Aortic smooth muscle cell (primary cell): ENCODE data around the gene SPRR2A. TPM values are rescaled to one million over a fixed set of nuclear protein-coding genes. Genes with fewer than 3 reads are reported as not detected.

Experiments used
- total RNA-seq: library from RNA; depleted of rRNA; stranded (reverse); fragments of >200 nt; gene quantifications from 2 replicates; pipeline ENCODE4 v1.2.3, GENCODE V29; 2014

SPRR2A gene
- total RNA-seq: not detected in 2 replicates

GRCh38 chr1:153057375-153057774, at the start of gene SPRR2A:
SPRR2A (minus strand) TSS chr1:153057512; CDS start chr1:153056735, 777 bp downstream.

GRCh38 chr1:153094426-153094825, 37.1 kb upstream of the SPRR2A start, which contains the start of gene SPRR2E:
SPRR2E (minus strand) TSS chr1:153094526; CDS start chr1:153093751, 775 bp downstream.

GRCh38 chr1:153071511-153071910, 14.2 kb upstream of the SPRR2A start, which contains the start of gene SPRR2B:
SPRR2B (minus strand) TSS chr1:153071611; CDS start chr1:153070839, 772 bp downstream.

GRCh38 chr1:153040950-153041631, 16.2 kb downstream of the SPRR2A start, which contains the start of gene SPRR2D:
SPRR2D (minus strand) TSS chr1:153041120; CDS start chr1:153040346, 774 bp downstream.

GRCh38 chr1:153030895-153031294, 26.4 kb downstream of the SPRR2A start, which contains the start of gene SPRR1B:
SPRR1B (plus strand) TSS chr1:153031203; CDS start chr1:153032346, 1,143 bp downstream.

Other genes starting within 250 kb of the SPRR2A start
- gene LCE1B, start 245.5 kb downstream of the SPRR2A start, total RNA-seq: not detected in 2 replicates
- gene LCE1A, start 230.0 kb downstream of the SPRR2A start, total RNA-seq: not detected in 2 replicates
- gene LCE6A, start 214.7 kb downstream of the SPRR2A start, total RNA-seq: not detected in 2 replicates
- not detected in 2 replicates for gene LCE7A, start 197.5 kb downstream of the SPRR2A start, total RNA-seq
- gene SMCP, start 179.2 kb downstream of the SPRR2A start, total RNA-seq: not detected in 2 replicates
- gene IVL, start 149.0 kb downstream of the SPRR2A start, total RNA-seq: not detected in 2 replicates
- not detected in 2 replicates for gene SPRR5, start 110.3 kb downstream of the SPRR2A start, total RNA-seq
- not detected in 2 replicates for gene SPRR4, start 86.9 kb downstream of the SPRR2A start, total RNA-seq
- gene SPRR1A, start 73.4 kb downstream of the SPRR2A start, total RNA-seq: not detected in 2 replicates
- not detected in 2 replicates for gene SPRR3, start 55.8 kb downstream of the SPRR2A start, total RNA-seq
- gene SPRR1B, start 26.3 kb downstream of the SPRR2A start, total RNA-seq: not detected in 2 replicates
- gene SPRR2D, start 16.4 kb downstream of the SPRR2A start, total RNA-seq: not detected in 2 replicates
- not detected in 2 replicates for gene SPRR2B, start 14.1 kb upstream of the SPRR2A start, total RNA-seq
- not detected in 2 replicates for gene SPRR2E, start 37.0 kb upstream of the SPRR2A start, total RNA-seq
- not detected in 2 replicates for gene SPRR2F, start 56.0 kb upstream of the SPRR2A start, total RNA-seq
- gene SPRR2G, start 93.4 kb upstream of the SPRR2A start, total RNA-seq: not detected in 2 replicates
- gene LELP1, start 145.9 kb upstream of the SPRR2A start, total RNA-seq: not detected in 2 replicates
- gene PRR9, start 160.1 kb upstream of the SPRR2A start, total RNA-seq: not detected in 2 replicates
- gene LORICRIN, start 202.2 kb upstream of the SPRR2A start, total RNA-seq: not detected in 2 replicates